ENCODE results near the gene PFKP. TPM values are rescaled to one million over a fixed set of nuclear protein-coding genes. Genes with fewer than 3 reads are reported as not detected.

The PFKP gene
- total RNA-seq, 1 donor from 2014 or later = 42.8 TPM

GRCh38 chr10:3097160-3097559, 29.8 kb downstream of the PFKP start:
- Mint-ChIP-seq H3K27ac (no peak overlapping the region), H3K27me3 (no peaks in the 10 kb centered on the region), H3K9me3 (no peaks in the 10 kb centered on the region), H3K4me3 (no peak overlapping the region), H3K4me1 (peaks cover 20% of the 10 kb centered on the region), H3K36me3 (ENCODE audit: low read depth) (peaks cover 45% of the 10 kb centered on the region)
- DNase-seq (no peak), ATAC-seq (ENCODE audit: low read depth) (no peak)
- POLR2A ChIA-PET = no interaction called here
- TF ChIP-seq CTCF (IDR thresholded peaks at IDR 0.05) = no peak
- intact Hi-C loops (cut with micrococcal nuclease) = no loop called here
- CTCF ChIA-PET = no interaction called here

GRCh38 chr10:3098689-3099088, 31.3 kb downstream of the PFKP start:
- Mint-ChIP-seq H3K36me3 (ENCODE audit: low read depth) (peaks cover 52% of the 10 kb centered on the region), H3K27ac (no peak overlapping the region), H3K4me3 (no peak overlapping the region), H3K9me3 (no peaks in the 10 kb centered on the region), H3K4me1 (peaks cover 13% of the 10 kb centered on the region), H3K27me3 (no peaks in the 10 kb centered on the region)
- no peak for TF ChIP-seq CTCF (IDR thresholded peaks at IDR 0.05)
- ChIA-PET CTCF (no interaction called here), POLR2A (no interaction called here)
- DNase-seq (no peak), ATAC-seq (ENCODE audit: low read depth) (no peak)
- intact Hi-C loops (cut with micrococcal nuclease) = no loop called here

GRCh38 chr10:3099291-3100092, 32.1 kb downstream of the PFKP start:
- ChIA-PET POLR2A (no interaction called here), CTCF (no interaction called here)
- no peak for TF ChIP-seq CTCF (IDR thresholded peaks at IDR 0.05)
- ATAC-seq (ENCODE audit: low read depth) = no peak
- H3K9me3 Mint-ChIP-seq = no peaks in the 10 kb centered on the region
- intact Hi-C loops (cut with micrococcal nuclease) = no loop called here
- H3K27ac Mint-ChIP-seq = no peak overlapping the region
- peaks cover 13% of the 10 kb centered on the region for H3K4me1 Mint-ChIP-seq
- no peaks in the 10 kb centered on the region for H3K27me3 Mint-ChIP-seq
- H3K36me3 Mint-ChIP-seq (ENCODE audit: low read depth) = peaks cover 56% of the 10 kb centered on the region
- H3K4me3 Mint-ChIP-seq = no peak overlapping the region
- no peak for DNase-seq

- CTCF ChIA-PET = no interaction called here
- H3K36me3 Mint-ChIP-seq (ENCODE audit: low read depth) = peaks cover 59% of the 10 kb centered on the region
Measured at GRCh38 chr10:3100093-3100792, 32.9 kb downstream of the PFKP start.

More at GRCh38 chr10:3100093-3100792, 32.9 kb downstream of the PFKP start:
- intact Hi-C loops (cut with micrococcal nuclease) = no loop called here
- Mint-ChIP-seq H3K9me3 (no peaks in the 10 kb centered on the region), H3K4me3 (no peak overlapping the region), H3K27me3 (no peaks in the 10 kb centered on the region), H3K27ac (no peak overlapping the region), H3K4me1 (peaks cover 9% of the 10 kb centered on the region)
- no peak for TF ChIP-seq CTCF (IDR thresholded peaks at IDR 0.05)
- POLR2A ChIA-PET = interaction anchor here (0.6 to 0.7 kb wide), 2 partner anchors 42 to 73 kb away, joined by 4 to 5 read pairs; partner anchors contain the start of gene PITRM1
- no peak for DNase-seq
- no peak for ATAC-seq (ENCODE audit: low read depth)
